Skeletal muscle cell (primary cell): ENCODE measurements around the gene UBALD1.
"Not testable (repeated sequence)": the region's sequence is repeated elsewhere in the genome, so short reads cannot be mapped to it uniquely, and the experiment has no call there.

Experiments
- DNase-seq: peaks from one replicate; pipeline ENCODE4 v3.0.0-alpha.2; 2010; ENCODE audit warnings: low read depth
- H3K4me3 ChIP-seq: 2 replicates; pipeline ENCODE4 v1.5.1; 2011; ENCODE audit warnings: low read depth, mild to moderate bottlenecking, control low read depth, low read length, moderate library complexity

Gene UBALD1

GRCh38 chr16:4602331-4602730 is 12.4 kb downstream of the UBALD1 start:
- DNase-seq = no peak
- no peak overlapping the region for H3K4me3 ChIP-seq

GRCh38 chr16:4601864-4602186 is 12.9 kb downstream of the UBALD1 start:
- no peak for DNase-seq
- no peak overlapping the region for H3K4me3 ChIP-seq

DNA sequence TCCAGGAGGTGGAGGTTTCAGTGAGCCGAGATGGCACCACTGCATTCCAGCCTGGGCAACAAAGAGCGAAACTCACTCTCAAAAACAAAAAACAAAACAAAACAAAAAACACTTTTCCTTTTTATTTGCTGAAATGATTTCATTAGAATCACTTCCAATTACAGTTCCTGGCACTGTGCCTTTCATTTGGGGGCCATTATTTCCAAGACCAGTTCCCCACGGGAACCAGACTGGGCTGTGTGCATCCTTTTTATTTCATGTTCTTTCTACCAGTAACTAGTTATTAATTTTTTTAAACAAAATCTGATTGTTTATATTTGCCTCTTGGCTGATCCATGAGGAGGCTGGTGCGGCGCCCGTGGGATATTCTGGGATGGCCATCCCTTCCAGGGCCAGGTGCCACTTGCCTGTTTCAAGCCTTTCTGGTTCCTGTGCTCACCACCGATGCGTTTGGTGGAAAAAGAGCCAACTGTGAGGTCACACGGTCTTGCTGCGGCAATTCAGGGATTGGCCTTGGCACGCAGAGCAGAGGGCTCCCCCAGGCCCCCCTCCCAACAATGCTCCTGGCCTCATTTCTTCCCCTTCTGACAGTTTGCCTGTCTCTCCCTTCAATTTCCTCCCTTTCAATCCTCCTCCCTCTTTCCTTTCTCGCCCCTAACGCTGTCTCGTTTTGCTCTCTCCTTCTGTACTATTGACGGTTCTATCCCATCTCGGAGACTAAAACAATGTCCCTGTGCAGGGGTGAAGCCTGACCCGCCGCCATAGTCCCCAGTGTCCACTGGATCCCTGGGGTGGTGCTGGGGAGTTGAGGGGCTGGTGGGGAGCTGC is 13.4 kb downstream of the UBALD1 start:
- no peak for DNase-seq

DNA sequence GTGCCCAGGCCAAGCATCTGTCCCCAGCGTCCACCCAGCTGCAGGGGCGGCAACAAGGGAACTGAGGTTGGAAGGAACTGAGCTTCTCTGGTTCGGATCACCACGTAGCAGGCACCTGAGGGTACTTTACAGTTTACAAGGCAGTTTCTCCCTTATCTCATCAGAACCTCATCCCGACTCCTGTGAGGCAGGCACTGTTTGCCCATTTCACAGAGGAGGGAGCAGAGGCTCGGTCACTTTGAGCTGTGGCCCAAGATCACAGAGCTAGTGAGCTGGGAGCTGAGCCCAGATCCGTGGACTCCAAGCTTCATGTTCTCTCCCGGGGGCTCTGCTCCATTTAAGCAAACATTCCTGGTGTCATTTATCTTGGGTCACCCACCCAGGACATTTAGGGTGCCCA is 15.1 kb downstream of the UBALD1 start:
- no peak overlapping the region for H3K4me3 ChIP-seq
- no peak for DNase-seq

More for the DNA sequence above, 13.4 kb downstream of the UBALD1 start:
- H3K4me3 ChIP-seq = no peak overlapping the region

DNA sequence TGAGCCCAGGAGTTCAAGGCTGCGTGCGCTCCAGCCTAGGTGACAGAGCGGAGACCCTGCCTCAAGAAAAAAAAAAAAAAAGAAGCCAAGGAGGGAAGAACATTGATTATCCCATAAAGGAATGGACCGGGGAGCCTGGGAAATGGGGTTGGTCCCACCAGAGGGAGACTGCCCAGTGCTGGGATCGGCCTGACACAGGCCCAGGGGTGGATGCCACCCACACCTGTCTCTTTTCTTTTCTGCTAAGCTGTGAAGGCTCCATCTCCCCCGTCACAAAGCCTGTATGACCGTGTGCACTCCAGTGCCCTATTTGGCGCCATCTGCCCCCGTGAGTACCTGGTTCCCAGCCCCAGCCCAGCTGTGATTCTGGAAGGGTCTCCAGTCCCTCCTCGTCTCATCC is 15.7 kb downstream of the UBALD1 start:
- no peak overlapping the region for H3K4me3 ChIP-seq
- DNase-seq = no peak

DNA sequence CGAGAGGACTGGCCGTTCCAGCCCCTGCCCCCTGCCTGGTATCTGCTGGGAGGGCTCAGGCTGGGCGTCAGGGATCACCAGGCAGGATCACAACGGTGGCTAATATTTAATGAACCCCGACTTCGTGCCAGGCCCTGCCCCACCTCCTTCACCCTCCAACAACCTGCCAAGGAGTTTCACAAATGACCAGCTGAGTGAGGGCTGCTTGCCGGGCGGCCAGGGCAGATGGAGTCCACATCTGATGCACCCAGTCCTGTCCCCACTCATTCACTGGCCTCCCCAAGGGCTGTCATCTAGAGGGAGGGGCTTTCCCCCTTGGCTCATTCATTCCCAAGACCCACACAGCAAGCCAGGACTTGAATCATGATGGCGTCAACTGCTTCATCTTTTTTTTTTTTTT is 17.5 kb downstream of the UBALD1 start:
- DNase-seq = no peak
- no peak overlapping the region for H3K4me3 ChIP-seq

DNA sequence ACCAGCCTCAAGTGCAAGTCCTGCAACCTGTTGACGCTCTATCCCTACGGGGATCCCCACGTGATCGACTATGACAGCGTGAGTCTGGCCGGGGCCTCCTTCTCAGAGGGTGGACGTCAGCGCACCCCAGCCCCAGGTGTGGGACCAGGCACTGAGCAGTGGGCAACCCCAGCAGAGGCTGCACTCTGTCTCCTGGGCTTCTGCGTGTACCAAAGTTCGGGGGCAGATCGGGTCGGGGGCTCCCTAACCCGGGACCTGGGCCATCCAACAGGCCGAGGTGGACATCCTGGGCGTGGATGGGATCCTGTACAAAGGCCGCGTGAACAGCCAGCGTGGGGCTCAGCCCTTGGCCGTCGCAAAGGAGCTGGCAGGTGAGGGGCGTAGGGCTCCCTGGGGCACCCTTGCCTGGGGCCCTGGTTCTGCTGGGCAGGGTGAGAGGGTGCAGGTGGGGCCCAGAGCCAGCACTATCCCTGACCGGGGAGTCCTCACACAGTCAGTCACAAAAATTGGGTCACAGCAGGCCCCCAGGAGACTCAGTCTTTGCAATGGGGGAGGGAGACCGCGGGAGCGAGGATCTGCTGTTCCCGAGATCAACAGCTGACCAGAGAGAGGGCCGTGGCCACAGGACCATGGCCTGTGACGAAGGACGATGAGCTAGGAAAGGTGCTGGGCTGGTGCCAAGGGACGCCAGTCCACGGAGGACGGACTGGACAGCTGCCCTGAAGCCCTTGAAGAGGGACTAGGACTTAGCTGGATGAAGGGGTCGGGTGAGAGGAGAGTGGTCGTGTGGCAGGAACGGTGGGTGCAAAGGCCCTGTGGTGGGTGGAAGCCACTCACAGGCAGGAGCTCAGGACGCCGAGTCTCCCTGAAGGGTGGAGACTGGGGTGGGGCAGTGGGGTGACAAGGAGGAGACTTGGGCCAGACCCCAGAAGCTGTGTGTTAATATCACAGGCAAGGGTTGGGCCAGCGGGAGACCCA is 20.0 kb downstream of the UBALD1 start:
- DNase-seq = no peak
- H3K4me3 ChIP-seq = no peak overlapping the region

GRCh38 chr16:4593086-4593485 is 21.6 kb downstream of the UBALD1 start:
- H3K4me3 ChIP-seq = no peak overlapping the region
- DNase-seq = peak; percentile 22

DNA sequence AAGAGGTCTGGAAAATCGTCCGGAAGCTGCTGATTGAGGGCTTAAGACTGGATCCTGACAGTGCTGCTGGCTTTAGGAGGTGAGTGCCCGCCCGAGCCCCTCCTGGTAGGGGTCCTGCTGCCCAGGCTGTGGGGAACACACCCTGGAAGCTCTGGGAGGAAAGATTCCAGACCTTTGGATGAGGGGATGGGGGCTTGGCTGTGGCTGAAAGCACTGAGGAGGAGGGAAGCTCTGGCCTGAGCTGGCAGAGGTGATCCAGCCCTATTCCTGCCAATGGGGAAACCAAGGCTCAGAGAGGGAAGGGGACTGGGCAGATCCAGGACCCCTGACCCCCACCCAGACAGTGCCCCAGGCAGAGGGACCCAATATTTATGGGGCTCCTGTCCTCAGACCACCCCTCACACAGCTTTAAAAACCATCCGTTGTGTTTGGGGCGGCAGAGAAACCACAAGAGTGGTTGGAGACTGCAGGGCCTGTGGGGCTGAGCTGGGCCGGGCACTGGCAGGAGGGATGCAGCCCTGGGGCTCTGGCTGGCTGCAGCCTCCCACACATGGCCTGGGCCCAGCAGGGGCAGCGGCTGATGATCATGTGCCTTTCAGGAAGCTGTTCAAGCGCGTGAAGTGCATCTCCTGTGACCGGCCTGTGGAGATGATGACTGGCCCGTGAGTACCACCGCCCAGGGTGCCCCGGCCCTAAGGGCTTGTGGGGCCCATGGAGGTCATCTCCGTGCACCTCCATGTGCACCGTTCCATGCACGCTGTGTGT is 22.8 kb downstream of the UBALD1 start:
- no peak for DNase-seq

GRCh38 chr16:4591191-4591590 is 23.5 kb downstream of the UBALD1 start:
- H3K4me3 ChIP-seq = no peak overlapping the region
- no peak for DNase-seq

More for the DNA sequence above, 22.8 kb downstream of the UBALD1 start:
- H3K4me3 ChIP-seq = no peak overlapping the region

DNA sequence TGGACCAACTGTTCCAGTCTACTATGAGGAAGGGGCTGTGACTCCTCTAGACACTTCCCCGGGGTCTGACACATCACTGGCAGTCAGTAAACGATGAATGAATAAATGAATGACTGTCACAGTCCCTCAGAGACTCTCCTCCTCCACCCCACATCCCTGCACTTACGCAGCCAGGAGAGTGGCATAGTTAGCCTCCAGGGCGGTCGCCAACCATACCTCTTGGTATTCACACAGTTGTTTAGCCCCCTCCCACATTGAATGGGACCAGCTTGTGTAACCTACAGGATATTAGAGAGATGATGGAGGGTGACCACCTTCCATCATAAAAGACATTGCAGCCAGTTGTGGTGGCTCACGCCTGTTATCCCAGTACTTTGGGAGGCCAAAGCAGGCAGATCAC is 25.7 kb downstream of the UBALD1 start:
- no peak for DNase-seq

DNA sequence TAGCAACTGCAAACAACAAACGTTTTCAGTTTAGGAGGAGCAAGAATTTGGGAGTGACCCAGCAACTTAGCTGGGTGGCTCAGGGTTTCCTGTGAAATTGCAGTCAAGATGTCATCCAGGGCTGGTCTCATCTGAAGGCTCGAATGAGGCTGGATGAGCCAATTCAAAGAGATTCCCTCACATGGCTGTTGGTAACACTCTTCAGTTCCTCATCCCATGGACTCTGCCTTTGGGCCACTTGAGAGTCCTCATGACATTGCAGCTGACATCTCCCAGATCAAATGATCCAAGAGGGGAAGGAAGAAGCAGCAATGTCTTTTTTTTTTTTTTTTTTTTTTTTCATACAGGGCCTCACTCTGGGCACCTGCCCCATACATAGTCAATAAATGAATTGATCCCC is 26.3 kb downstream of the UBALD1 start:
- no peak overlapping the region for H3K4me3 ChIP-seq
- no peak for DNase-seq

More for the DNA sequence above, 25.7 kb downstream of the UBALD1 start:
- no peak overlapping the region for H3K4me3 ChIP-seq

GRCh38 chr16:4586291-4586690 is 28.4 kb downstream of the UBALD1 start:
- H3K4me3 ChIP-seq = no peak overlapping the region
- DNase-seq = no peak

DNA sequence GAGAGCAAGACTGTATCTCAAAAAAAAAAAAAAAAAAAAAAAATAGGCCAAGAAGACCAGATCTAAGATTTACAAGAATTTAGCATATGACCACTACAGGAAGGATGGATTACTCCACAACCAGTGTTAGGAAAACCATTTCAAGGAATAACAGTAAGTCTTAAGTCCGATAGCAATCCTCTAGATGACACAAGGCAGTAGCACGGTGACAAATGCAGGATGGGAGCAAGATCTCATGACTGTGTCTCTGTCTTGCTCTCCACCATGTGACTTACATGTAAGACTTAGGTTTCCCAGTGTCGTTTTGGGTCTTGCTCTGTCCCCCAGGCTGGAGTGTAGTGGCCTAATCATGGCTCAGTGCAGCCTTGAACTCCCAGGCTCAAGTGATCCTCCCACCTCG is 30.8 kb downstream of the UBALD1 start:
- DNase-seq = no peak
- H3K4me3 ChIP-seq = no peak overlapping the region

- DNase-seq = no peak
Measured at GRCh38 chr16:4580250-4580649, 34.4 kb downstream of the UBALD1 start.

GRCh38 chr16:4578961-4579530 is 35.6 kb downstream of the UBALD1 start:
- no peak for DNase-seq
- H3K4me3 ChIP-seq = no peak overlapping the region

More at GRCh38 chr16:4580250-4580649, 34.4 kb downstream of the UBALD1 start:
- no peak overlapping the region for H3K4me3 ChIP-seq

GRCh38 chr16:4576008-4576407 is 38.7 kb downstream of the UBALD1 start:
- no peak overlapping the region for H3K4me3 ChIP-seq
- DNase-seq = no peak

- H3K4me3 ChIP-seq = no peak overlapping the region
- no peak for DNase-seq
Measured at GRCh38 chr16:4574919-4575705, 39.6 kb downstream of the UBALD1 start.

DNA sequence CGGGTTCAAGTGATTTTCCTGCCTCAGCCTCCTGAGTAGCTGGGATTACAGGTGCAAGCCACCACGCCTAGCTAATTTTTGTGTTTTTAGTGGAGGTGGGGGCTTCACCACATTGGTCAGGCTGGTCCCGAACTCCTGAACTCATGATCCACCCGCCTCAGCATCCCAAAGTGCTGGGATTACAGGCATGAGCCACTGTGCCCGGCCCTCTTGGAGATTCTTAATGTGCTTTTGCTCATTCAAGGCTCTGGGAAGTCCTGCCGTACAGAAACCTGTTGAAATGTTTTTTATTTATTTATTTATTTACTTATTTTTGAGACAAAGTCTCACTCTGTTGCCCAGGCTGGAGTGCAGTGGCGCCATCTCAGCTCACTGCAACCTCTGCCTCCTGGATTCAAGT is 40.8 kb downstream of the UBALD1 start:
- not testable (repeated sequence) for H3K4me3 ChIP-seq, DNase-seq
